HepG2 (cell line): Measurements from ENCODE around the gene PUDP.

Experiments used
- CHD2 ChIP-seq: IDR thresholded peaks from 2 replicates; pipeline ENCODE4 v1.6.1; 2011; ENCODE audit warnings: low read depth, low read length, improper control_type of control experiment
- CTCF ChIP-seq: sonication (generic); formaldehyde crosslinking; IDR thresholded peaks from 2 replicates; pipeline ENCODE4 v1.5.0; 2020; ENCODE audit warnings: mild to moderate bottlenecking, missing genetic modification reagents, moderate library complexity
- ZNF446 ChIP-seq: sonication (generic); formaldehyde crosslinking; IDR thresholded peaks from 2 replicates; pipeline ENCODE4 v1.5.0; 2020; ENCODE audit warnings: mild to moderate bottlenecking, missing genetic modification reagents

DNA sequence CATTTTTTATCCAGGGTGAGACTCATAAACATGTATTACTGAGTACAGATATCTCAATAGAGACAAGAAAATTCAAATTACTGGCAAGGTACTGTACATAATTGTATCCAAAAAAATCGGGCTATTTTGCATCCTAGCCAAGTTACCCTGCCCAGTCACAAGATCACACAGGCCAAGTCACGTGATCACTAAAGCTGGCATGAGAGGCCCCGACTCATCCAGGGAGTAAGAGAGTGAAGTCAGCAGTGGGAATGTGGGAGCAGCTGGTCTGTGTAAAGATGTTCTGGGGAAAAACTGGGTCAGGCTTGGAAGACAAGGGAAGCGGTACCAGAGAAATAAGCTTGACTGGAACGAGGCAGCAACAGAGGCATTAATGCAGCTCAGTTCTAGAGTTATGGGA, 119.7 kb downstream of the PUDP start:
- TF ChIP-seq CHD2 (no peak), CTCF (no peak), ZNF446 (CRISPR knock-in tag) (no peak)
